NOMO-1 treated with dmso at 0.1 percent for 144 hours (cell line): ENCODE data around the gene LAPTM4A.
"Not testable (repeated sequence)": the region's sequence is repeated elsewhere in the genome, so short reads cannot be mapped to it uniquely, and the experiment has no call there.

Experiments
- DNase-seq: peaks from one replicate; lab custom pipeline; 2025; ENCODE audit not compliant: unreplicated experiment; lab: John Stamatoyannopoulos, UW

Gene LAPTM4A

DNA sequence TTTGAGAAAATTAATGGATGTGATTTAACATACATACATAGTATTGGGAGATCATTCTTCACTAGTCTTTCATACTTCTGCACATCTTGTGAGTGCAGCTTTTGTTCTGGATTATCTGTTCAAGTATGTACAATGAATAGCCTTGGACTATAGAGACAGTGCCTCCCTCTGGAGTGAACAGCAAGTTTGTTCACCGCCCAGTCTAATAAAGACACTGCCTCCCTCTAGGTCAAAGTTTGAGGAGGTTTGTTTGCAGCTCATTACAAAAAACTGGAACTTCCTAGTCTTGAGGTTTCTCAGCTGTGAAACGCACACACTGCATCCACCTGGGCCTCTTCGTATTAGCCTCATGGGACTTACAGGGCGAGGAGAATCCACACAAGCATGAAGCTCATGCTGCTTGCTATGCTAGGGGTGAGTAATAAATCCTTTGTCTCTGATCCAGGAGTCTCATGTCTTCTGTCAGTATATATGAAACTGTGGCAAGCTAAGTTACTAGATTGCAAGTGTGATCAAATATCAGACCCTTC, 26.0 kb upstream of the LAPTM4A start:
- no peak for DNase-seq

DNA sequence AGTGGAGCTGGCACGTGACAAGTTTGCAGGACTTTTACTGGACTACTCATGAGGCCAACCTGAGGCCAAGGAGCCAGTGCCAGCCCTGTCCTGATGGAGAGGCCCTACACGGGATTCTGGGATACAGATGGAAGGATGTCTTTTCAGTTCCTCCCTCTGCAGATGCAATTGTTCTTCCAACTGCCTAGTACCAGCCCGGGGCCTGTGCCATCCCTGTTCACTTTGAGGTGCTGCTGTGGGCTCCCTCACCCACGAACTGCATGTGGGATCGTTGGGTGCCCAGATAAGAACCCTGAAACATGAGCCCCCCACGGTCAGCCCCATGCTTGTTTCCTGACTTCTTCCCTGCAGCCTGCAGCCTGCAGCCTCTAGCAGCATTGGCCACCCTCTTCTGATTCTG, 25.3 kb upstream of the LAPTM4A start:
- no peak for DNase-seq

DNA sequence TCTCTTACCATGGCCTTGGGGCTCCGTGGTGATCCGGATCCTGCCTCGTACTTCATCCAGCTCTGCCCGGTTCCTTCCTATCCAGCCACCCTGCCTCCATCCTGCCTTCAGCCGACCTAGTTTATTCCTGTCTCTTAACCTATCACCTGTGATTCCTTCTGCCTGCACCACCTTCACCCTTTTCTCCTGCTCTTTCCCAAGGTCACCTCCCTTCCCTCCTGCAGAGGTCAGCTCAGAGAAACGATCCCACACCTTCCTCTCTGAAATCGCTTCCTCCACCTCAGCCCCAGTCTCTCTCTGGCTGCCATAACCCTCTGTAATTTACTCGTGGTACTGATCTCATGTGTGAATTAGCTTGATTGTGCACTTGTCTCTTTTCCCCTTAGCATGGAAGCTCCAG, 23.5 kb upstream of the LAPTM4A start:
- DNase-seq = no peak

DNA sequence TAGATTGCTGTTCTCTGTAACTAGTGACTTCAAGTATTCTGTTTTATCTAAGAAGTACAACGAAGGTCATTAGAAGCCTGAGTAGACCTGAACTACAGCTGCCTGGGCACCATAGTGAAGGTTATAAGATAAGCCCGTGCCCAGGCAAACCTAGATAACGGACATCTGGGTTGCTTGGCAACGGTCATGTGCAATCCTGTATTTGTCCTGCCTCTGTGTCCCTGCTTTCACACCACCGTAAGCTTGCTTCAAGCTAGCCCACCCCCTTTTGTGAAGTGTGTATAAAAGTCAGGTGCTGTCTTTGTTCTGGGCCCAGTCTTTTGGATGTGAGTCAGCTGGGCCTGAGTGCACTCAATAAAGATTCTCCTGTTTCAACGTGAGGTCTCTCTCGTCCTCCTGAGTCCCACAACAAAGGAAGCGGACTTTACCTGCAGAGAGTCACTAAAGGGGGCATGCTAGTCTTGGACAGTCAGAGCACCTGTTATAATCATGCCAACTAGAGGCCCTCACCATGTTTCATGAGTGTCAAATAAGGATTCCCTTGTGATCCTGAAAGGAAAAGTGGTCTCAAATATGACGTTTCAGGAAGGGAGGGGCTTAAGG, 22.7 kb upstream of the LAPTM4A start:
- DNase-seq = not testable (repeated sequence)

DNA sequence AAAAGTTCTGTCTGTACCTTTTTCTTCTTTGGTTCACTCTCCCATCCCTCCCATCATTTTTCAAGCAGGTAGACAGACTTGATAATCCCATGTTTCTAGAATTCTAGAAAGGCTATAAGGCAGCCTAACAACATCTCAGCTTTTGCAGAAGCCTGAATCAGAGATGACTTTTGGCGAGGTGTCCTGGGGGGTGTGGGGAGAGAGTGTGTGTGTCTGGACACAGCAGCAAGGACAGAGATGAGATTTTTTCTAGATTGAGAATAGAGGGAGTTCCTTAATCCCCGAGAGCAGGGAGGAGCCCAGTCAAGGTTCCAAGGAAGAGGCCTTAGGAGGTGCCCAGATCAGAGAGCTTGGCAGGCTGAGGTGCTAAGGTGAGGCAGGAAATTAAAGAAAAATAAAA, 22.0 kb upstream of the LAPTM4A start:
- no peak for DNase-seq

DNA sequence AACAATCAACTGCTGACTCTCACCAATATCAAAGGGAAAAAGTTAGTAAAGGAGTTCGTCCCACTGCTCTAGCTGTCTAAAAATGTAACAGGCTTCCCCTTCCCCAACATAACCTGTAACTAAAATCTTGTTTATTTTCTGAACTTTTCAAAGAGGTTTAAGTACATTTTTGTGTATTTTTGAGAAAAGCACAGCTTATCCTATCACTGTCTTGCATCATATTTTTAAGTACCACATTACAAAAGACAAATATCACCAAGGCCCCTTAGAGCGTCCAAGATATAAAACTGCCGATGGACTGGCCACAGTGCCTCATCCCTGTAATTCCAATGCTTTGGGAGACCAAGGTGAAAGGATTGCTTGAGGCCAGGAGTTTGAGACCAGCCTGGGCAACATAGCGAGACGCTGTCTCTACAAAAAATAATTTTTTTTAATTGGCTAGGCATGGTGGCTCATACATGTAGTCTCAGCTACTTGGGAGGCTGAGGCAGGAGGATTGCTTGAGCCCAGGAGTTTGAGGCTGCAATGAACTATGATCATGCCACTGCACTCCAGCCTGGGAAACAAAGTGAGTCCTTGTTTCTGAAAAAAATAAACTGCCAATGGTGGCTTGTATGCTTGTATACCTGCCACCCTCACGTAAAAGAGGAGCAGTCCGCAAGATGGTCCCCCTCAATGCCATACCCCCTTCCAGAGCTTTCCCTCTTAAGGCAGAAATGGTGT, 21.2 kb upstream of the LAPTM4A start:
- DNase-seq = no peak

DNA sequence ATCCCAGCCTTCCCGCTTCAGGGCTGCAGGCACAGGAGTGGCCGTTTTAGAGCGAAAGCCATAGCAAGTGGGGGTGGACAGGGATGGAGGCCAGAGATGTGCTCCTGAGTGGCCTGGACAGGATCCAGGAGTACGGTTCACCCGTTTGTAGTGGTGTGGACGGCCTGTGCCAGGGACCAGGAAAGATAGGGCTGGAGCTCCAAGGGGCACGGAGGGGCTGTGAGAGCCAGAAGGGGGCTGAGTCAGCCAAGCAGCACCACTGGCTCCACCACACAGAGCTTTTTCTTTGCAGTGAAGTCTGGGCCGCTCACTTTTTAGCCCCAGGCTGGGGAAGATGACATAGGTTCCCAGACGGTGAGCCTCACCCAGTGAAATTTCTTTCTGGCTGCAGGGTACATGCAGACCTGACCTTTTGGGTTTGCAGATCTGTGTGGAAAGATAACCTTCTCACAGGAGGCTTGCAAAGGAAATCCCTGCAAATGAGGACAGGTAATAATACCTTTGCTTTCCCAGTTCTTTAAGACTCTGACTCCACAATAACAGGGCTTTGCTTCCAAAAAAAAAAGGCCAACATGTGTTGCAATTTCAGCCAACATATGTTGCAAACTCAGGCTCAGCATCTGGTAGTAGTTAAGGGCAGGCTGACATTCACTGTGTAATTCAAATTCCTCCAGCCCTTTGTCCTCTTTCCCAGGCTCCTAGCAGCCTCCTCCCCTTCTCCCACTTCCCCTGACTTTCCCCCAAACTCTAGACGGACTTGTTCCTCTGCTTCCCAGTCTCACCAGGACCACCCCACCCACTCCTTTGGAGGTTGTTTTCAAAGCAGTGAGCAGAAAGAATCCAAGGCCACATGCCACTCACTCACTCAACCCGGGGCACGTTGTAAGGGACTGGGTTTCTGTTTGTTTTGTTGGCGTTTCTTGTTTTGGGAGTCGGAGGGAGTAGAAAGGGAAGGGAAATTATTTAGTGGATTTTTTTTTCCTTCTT, 20.3 kb upstream of the LAPTM4A start:
- DNase-seq = no peak

DNA sequence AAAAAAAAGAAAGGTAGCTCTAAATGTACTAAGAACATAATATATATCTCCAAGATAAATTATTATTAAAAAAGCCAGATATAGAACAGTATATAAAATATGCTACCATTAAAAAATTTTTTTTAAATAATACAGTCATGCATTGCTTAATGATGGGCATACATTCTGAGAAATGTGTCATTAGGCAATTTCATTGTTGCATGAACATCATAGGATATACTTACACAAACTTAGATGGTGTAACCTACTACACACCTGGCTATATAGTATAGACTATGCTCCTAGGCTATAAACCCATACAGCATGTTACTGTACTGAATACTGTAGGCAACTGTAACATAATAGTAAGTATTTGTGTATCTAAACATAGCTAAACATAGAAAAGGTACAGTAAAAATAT, 18.3 kb upstream of the LAPTM4A start:
- no peak for DNase-seq

DNA sequence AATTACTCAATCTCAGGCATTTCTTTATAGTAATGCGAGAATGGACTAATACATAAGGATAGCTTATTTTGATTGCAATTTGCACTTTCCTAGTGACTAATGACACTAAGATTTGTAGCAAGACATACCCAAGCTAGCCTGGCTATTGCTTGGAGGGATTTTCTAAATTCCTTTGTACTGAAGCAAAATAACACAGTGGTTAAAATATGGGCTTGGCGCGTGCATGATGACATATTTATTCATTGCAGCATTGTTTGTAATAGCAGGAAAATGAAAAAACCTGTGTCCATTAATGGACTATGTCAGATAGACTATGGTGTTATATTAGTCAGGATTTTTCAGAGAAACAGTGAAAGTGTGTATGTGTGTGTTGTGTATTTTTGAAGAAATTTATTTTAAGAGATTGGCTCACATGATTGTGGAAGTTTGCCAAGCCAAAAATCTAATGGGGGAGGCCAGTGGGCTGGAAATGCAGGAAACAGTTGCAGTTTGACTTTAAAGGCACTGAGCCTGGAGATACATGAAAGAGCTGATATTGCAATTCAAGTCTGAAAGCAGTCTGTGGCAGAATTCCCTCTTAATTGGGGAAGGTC, 16.7 kb upstream of the LAPTM4A start:
- no peak for DNase-seq

DNA sequence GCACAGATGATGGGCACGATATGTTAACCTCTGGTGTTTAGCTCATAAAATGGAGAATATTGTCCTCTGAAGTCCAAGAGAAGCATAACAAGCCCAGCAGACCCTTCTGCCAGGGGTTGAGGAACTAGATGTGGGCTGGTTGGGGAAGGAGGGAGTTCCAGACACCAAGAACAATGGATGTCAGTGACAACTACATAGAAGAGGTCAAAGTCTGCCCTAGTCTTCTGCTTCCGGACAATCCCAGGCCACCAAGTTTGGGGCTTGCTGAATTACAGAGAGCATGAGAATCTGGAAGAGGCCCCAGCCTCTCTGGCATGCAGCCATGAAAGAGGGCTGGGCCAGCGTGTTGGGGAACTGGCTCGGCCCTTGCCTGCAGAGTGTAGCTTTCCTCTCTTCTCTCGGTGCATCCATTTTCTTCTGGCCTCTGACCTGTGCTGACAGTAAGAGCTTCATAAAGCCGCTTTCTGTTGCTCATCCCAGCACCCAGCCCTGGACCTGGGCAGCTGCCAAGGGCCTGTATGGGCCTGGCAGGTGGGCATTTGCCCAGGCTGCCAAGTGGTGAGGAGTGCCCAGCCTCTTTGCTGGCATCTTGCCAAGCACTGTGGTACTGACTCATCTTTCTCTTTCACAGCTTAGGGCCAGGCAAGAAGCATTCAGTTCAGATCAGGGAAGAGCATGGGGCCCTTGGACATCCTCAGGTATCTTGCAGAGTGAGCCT, 14.6 kb upstream of the LAPTM4A start:
- DNase-seq = no peak

DNA sequence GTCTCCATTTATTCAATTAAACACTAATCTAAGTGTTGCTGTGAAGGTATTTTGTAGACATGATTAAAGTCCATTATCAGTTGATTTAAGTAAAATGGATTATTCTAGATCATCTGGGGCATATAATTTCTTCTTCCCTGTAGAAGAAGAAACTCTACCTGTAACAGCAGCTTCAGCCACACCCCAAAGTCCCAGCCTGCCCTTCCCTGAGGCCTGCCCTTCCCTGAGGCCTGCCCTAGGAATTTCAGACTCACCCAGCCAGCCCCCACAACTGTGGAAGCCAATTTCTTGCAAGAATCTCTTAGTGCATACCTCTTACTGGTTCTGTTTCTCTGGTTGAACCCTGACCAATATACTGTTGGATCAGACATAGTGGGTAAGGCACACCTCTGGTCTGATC, 13.4 kb upstream of the LAPTM4A start:
- no peak for DNase-seq

DNA sequence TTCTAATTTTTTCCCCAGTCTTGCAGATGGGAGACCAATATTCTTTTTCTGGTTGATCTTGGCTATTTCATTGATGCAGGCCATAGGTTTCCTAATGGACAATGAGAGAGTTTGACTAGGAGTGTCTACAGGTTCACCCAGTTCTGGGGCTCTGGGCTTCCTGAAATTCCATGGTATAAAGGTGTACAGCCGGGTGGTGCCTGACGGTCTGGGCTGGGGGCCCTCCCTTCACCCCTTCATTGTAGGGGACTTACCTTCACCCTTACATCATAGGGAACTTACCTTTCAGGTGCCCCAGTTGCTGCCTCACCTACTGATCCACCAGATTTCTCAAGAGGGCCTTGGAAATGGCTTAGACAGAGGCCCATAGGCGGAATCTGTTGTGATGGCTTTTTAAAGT, 13.0 kb upstream of the LAPTM4A start:
- DNase-seq = no peak

DNA sequence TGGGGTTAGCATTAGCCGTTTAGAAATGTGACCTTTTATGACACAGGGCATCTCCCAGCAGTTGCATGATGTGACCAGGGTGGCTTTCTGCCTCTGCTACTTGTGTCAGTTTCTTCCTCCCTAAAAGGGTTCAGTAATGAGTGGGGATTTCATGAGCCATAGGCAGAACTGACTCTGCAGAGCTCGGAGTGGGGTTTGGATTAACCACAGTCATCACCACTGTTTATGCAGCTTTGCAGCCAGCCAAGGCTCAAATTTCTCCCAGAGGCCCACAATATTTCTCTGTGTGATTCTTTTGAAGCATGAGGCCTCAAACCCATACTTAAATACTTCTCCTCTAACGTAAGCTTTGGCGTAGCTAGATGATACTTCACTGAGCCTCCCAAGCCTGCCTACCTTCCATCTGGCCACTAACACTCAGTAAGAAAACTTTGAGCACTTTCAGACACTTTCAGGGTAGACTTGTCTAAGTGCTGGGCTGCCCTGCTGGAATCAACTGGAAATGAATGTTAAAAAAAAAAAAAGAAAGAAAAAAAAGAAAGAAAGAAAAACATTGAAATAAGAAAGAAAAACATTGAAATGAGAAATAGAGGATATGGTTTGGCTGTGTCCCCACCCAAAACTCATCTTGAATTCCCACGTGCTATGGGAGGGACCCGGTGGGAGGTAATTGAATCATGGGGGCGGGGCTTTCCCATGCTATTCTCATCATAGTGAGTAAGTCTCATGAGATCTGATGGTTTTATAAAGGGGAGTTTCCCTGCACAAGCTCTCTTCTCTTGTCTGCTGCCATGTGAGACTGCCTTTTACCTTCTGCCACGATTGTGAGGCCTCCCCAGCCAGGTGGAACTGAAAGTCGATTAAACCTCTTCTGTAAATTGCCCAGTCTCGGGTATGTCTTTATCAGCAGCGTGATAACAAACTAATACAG, 11.5 kb upstream of the LAPTM4A start:
- no peak for DNase-seq

DNA sequence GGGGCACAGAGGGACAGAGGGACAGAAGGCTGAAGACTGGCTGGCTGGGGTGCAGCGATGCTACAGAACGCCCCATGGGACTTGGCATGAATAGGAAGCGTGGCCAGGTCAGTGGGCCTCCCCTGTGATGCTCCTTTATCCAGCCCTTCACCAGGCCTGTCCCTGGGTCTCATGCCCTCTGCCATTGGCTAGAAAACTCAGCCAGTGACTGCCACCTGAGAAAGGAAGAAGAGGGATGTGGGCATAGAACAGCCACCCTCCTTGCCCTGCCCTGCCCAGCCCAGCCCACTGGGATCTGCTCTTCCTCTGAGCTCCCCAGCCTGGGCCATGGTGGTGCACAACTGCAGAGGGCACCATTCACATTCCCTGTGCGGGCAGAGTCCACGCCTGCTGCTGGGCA, 10.5 kb upstream of the LAPTM4A start:
- DNase-seq = no peak

DNA sequence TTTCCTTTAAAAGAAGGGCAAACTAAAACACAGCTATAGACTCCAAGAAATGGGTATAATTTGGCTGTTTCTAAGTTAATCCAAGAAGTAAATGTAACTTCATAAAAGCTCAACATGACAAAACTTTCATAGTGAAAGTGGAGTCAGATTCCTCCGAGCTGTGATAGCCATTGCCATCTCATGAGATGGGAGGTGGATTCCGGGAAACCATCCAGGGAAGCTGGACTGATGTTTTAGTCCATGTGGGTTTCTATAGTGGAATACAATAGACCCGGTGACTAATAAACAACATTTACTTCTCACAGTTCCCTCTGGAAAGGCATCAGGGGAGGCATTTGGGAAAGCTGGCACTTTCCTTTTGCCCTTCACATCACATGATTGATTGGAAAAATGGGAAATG, 10.0 kb upstream of the LAPTM4A start:
- DNase-seq = no peak

DNA sequence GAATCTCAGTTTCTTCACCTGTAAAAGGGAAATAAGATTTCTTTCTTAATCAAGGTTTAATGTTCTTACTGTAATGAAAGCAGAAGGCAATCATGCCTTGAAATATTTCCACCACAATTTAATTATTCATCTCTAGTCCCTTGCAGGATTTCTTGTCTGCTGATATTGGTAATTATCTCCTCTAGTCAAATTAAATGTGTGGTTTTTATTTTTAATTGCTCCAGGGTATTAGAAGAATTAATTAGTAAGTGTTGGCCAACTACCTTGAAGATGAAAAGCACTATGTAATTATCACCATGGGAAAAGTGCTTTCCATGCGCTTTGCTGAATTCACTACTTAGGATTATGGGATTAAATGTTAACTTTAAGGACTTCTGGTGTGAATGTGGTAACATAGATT, 8.7 kb upstream of the LAPTM4A start:
- no peak for DNase-seq

DNA sequence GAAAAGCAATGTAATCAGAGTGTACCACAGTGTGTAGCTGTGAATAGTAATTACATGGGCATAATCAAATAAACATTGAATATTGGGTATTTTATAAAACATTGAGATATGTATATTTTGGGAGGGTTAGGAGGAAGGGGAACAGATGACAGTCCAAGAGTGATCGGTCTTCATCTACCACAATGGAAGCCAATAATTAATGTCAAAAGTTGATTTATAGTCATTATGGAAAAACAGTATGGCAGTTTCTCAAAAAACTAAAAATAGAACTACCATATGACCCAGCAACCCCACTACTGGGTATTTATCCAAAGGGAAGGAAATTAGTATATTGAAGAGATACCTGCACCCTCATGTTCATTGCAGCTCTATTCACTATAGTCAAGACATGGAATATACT, 5.8 kb upstream of the LAPTM4A start:
- DNase-seq = no peak

DNA sequence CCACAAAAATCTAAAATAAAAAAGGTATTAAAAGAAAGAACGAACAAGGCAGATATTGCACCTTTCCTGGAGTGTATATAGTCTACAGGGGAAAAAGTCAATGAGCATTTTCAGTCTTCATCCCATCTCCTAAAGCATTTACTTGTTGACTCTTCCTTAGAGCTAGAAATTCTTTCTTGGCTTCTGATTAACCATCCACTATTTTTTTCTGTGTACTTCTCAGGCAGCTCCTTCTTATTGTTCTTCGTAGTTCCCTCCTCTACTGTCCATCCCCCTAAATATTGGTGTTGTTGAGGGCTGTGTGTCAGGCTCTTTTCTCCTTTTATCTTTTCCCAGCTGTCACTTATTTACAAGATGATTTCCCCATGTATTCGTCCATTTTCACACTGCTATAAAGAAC, 3.5 kb upstream of the LAPTM4A start:
- DNase-seq = no peak

DNA sequence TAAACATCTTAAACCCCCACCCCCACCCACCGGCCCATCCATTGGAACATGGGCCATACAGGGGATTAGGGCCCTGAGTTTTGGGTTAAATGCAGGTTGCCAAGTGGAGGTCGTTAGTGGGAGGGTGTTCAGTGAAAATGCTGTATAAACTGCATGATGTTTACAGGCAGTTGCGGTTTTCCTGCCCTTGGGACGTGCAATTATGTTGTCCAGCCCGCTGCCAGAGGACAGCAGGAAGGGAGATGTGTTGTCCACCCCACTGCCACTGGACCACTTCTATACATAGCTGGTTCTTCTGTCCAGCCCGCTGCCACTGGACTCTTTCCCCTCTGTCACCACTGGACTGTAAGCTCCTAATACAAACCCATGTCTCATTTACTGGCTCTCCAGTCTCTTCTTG, 2.7 kb upstream of the LAPTM4A start:
- DNase-seq = no peak

DNA sequence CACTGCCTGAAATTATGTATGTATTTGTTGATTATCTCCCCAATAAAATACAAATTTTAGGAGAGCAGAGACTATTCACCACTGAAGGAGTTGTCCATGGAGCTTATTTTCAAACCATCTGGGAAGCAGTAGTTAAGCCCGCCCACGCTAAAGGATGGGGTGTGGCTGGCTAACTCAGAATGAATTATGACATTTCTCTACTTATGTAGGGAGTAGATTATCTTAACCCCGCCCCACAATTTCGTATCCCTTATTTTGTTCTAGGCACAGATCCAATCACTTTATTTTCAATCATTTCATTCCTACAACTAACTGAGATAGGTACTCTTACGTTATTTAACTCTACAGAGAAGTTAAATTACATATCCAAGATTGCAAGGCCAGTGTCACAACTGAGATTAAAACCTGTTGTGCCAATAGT, 1.4 kb upstream of the LAPTM4A start:
- DNase-seq = no peak
